ENCODE measurements around the gene ZC3H7A.

Gene ZC3H7A

GRCh38 chr16:11757671-11758545 lies 39.1 kb downstream of the ZC3H7A start:
- TF ChIP-seq, protein P1, sequence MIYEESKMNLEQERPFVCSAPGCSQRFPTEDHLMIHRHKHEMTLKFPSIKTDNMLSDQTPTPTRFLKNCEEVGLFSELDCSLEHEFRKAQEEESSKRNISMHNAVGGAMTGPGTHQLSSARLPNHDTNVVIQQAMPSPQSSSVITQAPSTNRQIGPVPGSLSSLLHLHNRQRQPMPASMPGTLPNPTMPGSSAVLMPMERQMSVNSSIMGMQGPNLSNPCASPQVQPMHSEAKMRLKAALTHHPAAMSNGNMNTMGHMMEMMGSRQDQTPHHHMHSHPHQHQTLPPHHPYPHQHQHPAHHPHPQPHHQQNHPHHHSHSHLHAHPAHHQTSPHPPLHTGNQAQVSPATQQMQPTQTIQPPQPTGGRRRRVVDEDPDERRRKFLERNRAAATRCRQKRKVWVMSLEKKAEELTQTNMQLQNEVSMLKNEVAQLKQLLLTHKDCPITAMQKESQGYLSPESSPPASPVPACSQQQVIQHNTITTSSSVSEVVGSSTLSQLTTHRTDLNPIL (CRISPR knock-in tag; IDR thresholded peaks at IDR 0.05; ENCODE audit: low read depth), result no peak
- TF ChIP-seq CSRNP3 (CRISPR knock-in tag; IDR thresholded peaks at IDR 0.05) (no peak), ARNTL (CRISPR knock-in tag; IDR thresholded peaks at IDR 0.05; ENCODE audit: borderline replicate concordance, low read depth) (no peak)
- ATAC-seq, result peak; percentile 50; the same call in 2 of the 3 replicates

GRCh38 chr16:11756248-11756647 lies 40.8 kb downstream of the ZC3H7A start:
- TF ChIP-seq ZC3H10 (CRISPR knock-in tag; IDR thresholded peaks at IDR 0.05) (no peak), BACH2 (CRISPR knock-in tag; IDR thresholded peaks at IDR 0.05; ENCODE audit: borderline replicate concordance) (no peak), ZNF565 (CRISPR knock-in tag; conservative IDR thresholded peaks at IDR 0.05; ENCODE audit: low read depth) (no peak), ZNF70 (CRISPR knock-in tag; IDR thresholded peaks at IDR 0.05) (no peak), CSRNP3 (CRISPR knock-in tag; IDR thresholded peaks at IDR 0.05) (no peak), TCF4 (CRISPR knock-in tag; IDR thresholded peaks at IDR 0.05; ENCODE audit: borderline replicate concordance) (no peak)
- ATAC-seq, result no peak

DNA sequence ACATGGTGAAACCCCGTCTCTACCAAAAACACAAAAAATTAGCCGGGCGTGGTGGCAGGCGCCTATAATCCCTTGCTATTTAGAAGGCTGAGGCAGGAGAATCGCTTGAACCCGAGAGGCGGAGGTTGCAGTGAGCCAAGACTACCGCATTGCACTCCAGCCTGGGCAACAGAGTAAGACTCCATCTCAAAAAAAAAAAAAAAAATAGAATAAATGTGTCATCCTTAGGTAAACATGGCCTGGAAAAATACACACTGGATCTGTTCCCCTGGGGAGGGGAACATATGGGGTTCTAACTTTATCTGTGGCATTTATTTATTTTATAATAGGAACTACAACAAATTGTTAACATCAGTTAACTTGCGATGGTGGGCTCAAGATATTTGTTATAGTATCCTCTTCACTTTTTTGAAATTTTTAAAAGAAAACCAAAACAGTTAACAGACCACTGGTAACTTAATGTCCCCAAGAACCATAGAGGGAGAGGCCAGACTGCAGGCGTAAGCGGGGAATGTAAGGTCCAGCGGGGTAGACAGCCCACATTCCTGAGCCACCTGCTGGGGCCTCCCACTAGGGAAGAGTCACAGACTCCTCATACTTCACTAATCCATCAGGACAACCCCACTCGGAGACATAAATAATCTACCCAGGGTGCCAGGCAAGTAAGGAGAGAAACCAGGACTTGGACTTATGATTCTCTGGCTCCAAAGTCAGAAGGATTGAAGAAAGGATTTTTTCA lies 41.9 kb downstream of the ZC3H7A start:
- ATAC-seq, result no peak
- TF ChIP-seq ARNTL (CRISPR knock-in tag; IDR thresholded peaks at IDR 0.05; ENCODE audit: borderline replicate concordance, low read depth) (no peak), PATZ1 (CRISPR knock-in tag; IDR thresholded peaks at IDR 0.05; ENCODE audit: borderline replicate concordance) (no peak), ZNF8 (CRISPR knock-in tag; IDR thresholded peaks at IDR 0.05) (no peak), ISL1 (CRISPR knock-in tag; IDR thresholded peaks at IDR 0.05) (no peak), CSRNP3 (CRISPR knock-in tag; IDR thresholded peaks at IDR 0.05) (no peak), ZC3H10 (CRISPR knock-in tag; IDR thresholded peaks at IDR 0.05) (no peak)

- TF ChIP-seq CSDC2 (CRISPR knock-in tag; IDR thresholded peaks at IDR 0.05) (no peak), ZFP3 (CRISPR knock-in tag; IDR thresholded peaks at IDR 0.05) (no peak), OSR1 (CRISPR knock-in tag; IDR thresholded peaks at IDR 0.05) (no peak)
- TF ChIP-seq, protein P1 (CRISPR knock-in tag; IDR thresholded peaks at IDR 0.05; ENCODE audit: low read depth), result no peak
- TF ChIP-seq, protein P2, sequence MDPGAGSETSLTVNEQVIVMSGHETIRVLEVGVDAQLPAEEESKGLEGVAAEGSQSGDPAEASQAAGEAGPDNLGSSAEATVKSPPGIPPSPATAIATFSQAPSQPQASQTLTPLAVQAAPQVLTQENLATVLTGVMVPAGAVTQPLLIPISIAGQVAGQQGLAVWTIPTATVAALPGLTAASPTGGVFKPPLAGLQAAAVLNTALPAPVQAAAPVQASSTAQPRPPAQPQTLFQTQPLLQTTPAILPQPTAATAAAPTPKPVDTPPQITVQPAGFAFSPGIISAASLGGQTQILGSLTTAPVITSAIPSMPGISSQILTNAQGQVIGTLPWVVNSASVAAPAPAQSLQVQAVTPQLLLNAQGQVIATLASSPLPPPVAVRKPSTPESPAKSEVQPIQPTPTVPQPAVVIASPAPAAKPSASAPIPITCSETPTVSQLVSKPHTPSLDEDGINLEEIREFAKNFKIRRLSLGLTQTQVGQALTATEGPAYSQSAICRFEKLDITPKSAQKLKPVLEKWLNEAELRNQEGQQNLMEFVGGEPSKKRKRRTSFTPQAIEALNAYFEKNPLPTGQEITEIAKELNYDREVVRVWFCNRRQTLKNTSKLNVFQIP (CRISPR knock-in tag; IDR thresholded peaks at IDR 0.05; ENCODE audit: borderline replicate concordance, low read depth), result no peak
- ATAC-seq, result no peak
These were observed 44.2 kb downstream of the ZC3H7A start for GRCh38 chr16:11752856-11753255.

Measured in SK-N-SH treated with all-trans-retinoic acid at 6 μM for 48 hours (cell line).